GM18526 (cell line): Measurements from ENCODE around the gene ARHGAP32.

Source experiments
- POLR2A ChIP-seq: IDR thresholded peaks from 3 replicates; pipeline ENCODE4 v1.6.1; 2011; ENCODE audit not compliant: insufficient read length; ENCODE audit errors: extremely low read depth

Gene ARHGAP32

GRCh38 chr11:128938156-128938885 lies 253.8 kb downstream of the ARHGAP32 start:
- no peak for TF ChIP-seq POLR2A

DNA sequence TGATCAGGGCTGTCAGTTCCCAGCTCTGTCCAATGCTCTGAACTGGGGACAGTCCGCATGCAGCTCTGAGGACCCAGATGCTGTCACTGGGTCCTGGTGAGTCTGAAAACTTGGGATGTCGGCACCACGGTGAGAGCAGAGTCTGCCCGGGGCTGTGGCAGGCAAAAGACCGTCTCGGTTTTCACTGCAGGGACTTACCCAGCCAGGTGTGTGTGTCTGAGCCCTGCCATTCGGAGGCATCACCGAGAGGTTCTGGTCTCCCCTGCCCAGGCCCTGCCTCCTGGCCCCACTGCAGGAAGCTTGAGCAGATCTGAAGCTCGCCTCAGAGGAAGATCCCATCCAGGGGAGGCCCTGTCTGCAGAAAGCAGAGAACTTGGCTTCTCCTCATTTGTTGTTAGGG lies 254.6 kb downstream of the ARHGAP32 start:
- TF ChIP-seq POLR2A: no peak

- no peak for TF ChIP-seq POLR2A
These were observed 255.4 kb downstream of the ARHGAP32 start for GRCh38 chr11:128936606-128937251.

- TF ChIP-seq POLR2A: no peak
These were observed 257.2 kb downstream of the ARHGAP32 start for GRCh38 chr11:128934926-128935325.

GRCh38 chr11:128934351-128934750 lies 257.8 kb downstream of the ARHGAP32 start:
- no peak for TF ChIP-seq POLR2A

DNA sequence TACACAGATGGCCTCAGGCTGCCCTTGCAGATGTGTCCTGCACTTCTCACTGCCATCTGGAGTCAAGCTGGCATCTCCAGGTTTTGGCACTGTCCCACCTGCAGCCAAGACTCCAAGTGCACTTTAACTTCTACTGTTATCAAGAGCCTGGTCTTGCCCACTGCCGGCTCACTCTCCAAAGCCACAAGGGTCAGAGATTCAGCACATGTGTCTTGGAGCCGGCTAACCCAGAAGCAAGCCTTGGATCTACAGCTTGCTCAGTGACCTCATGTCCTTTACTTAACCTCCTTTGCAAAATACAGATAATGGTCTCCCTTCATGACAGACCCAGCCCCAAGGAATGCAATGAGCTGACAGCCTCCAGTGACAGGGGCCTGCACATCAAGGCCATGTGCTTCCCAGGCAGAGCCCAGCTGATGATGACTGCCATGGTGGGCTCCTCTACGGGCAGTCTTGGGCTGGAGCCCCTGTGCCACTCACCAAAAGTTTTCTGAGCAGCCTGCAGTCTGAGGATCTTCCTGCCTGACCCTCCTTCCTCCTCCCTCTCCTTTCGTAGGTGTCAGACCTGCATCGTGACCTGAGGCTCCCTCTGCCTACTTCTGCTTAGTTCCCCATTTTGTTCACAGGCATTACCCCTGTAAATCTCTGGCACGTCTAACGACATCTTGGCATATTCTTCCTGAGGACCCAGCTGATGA lies 258.5 kb downstream of the ARHGAP32 start:
- no peak for TF ChIP-seq POLR2A

- TF ChIP-seq POLR2A: no peak
These were observed 260.5 kb downstream of the ARHGAP32 start for GRCh38 chr11:128931668-128932067.

DNA sequence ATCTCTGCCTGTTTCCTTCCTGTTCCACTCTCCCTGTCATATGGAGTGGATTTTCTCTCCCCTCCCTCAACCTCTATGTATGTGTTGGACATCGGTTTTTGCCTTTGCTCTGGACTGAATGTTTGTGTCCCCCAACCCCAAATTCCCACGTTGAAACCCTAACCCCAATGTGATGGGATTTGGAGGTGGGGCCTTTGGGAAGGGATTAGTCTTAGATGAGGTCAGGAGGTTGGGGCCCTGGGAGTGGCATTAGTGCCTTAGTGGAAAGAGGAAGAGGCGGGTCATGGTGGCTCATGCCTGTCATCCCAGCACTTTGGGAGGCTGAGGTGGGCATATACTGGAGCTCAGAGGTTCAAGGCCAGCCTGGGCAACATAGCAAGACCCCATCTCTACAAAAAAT lies 261.1 kb downstream of the ARHGAP32 start:
- TF ChIP-seq POLR2A: no peak

DNA sequence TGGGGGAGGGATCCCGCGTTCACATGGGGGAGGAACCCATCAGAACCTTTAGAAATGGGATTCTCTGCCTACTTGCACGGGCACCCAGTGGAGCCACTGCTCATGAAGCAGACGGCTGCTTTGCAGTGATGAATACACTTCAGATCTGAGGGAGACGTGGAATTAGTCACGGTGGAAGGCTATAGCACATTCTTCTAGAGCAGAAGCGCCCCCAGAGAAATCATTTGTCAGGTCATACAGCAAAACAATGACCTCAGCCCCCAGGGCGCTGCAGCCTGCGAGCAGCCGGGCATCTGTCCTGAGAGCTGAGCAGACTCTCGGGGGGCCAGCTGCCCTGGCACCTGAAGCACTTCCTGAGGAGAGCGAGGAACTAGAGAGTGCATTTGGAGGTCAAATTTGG lies 262.1 kb downstream of the ARHGAP32 start:
- no peak for TF ChIP-seq POLR2A

DNA sequence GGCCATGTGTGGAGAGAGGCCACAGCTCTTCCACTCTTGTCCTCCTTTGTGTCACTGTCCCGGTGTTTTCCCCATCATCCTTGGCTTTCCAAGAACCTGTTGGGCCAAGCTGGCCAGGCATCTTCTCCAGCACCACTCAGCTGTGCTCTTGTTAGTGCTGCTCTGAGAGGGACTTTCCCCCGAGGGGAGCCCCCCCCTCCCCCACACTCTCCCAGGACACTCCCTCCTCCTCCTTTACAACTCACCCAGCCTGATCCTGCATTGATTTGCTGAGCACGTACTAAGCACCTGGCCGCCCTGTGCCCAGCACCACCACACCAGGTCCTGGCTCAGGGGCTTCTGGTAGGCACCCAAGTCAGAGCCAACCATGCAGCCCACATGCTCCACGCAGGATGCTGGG lies 262.7 kb downstream of the ARHGAP32 start:
- TF ChIP-seq POLR2A: no peak

DNA sequence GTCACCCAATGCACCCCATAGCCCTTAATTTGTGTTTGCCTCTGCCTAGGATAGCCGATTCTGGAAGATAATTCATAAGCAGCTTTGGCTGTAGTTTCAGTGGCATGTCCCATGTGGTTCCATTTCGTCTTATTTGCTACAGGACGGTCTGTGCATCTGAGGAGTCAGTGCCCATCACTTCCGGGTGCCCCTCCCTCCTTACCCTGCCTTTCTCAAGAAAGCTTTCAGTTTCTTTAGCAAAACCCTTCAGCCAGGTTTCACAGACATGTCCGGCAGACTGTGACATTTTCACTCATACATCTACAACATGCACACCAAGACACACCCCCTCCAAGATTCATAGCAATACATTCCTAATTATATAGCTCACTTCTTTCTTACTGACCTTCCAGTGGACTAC lies 263.7 kb downstream of the ARHGAP32 start:
- TF ChIP-seq POLR2A: no peak

- TF ChIP-seq POLR2A: no peak
These were observed 264.3 kb downstream of the ARHGAP32 start for GRCh38 chr11:128927683-128928336.

DNA sequence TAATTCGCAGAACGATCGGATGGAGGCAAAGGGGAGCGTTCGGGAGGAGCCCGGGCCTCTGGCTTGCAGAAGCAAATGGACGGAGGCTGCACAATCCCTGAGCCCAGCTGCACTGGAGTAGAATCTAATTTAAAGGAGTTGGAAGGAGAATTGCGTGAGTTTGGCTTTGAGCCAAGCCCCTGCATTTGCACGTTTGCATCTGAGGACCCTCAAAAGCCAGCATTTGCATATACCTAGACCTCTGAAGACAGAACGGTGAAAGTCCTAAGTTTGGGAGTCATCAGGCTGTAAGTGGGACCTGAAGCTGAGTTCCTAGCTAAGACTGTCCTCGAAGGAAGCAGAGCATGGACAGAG lies 265.0 kb downstream of the ARHGAP32 start:
- TF ChIP-seq POLR2A: no peak

GRCh38 chr11:128926437-128927107 lies 265.6 kb downstream of the ARHGAP32 start:
- TF ChIP-seq POLR2A: no peak

- TF ChIP-seq POLR2A: no peak
These were observed 266.1 kb downstream of the ARHGAP32 start for GRCh38 chr11:128926000-128926399.

DNA sequence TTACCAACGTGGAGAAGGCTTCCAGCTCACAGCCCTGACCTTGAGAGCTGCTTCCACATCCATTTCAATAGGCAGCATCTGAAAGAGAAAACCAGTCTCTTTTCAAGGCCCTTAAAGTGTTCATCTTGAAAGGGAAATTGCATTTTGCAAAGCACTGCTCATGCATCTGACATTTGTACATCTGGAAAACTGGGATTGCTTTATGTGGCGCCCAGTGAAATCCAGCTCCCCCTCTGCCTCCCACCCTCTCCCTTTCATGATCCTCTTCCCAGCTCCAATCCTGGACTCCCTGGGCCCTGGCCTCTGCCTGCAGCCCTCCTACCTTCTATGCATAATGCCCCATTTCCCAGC lies 266.9 kb downstream of the ARHGAP32 start:
- no peak for TF ChIP-seq POLR2A
